ENCODE results near the gene ECM2.
"Not testable (repeated sequence)": the region's sequence is repeated elsewhere in the genome, so short reads cannot be mapped to it uniquely, and the experiment has no call there.

- TF ChIP-seq CTCF (IDR thresholded peaks at IDR 0.05; ENCODE audit: borderline replicate concordance, extremely low read depth, low read length, poor library complexity, severe bottlenecking); EZH2 (IDR thresholded peaks at IDR 0.05; ENCODE audit: borderline replicate concordance, low read depth, low read length, severe bottlenecking): not testable (repeated sequence)
Observed at GRCh38 chr9:92573612-92574011, 37.8 kb upstream of the ECM2 start.
